Stimulated activated CD8-positive, alpha-beta memory T cell treated with anti-CD3 and anti-CD28 coated beads, Interleukin-7, amount 100 ng/mL, for 24 hours (primary cell): Measurements from ENCODE around the gene TNS1.

Experiments used
- DNase-seq: peaks from one replicate; pipeline ENCODE4 v3.0.0-alpha.2; 2020; ENCODE audit warnings: low read depth

TNS1 gene

GRCh38 chr2:217897091-217897715 lies 105.6 kb downstream of the TNS1 start:
- no peak for DNase-seq

- DNase-seq: no peak
Measured at GRCh38 chr2:217895070-217895635, 107.6 kb downstream of the TNS1 start.

GRCh38 chr2:217893440-217893839 lies 109.4 kb downstream of the TNS1 start:
- DNase-seq: no peak

DNA sequence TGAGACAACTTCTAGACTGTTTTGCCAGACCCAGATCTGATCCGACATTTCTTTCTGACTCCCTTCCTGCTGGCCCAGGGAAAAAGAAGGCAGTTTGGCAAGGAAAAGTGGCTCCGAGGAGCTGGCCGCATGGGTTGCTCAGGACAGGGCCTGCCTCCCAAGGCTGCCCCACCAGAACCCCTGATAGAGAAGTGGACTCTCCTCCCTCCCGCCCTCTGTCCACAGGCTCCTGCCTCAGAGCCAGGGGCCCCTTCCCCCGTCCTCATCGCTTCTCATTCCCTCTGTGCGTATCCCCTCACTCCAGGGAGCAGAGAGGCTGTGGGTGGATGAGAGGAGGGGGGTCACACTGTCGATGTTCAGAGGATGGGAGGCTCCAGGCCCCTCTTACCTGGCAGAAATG lies 110.2 kb downstream of the TNS1 start:
- DNase-seq: no peak

DNA sequence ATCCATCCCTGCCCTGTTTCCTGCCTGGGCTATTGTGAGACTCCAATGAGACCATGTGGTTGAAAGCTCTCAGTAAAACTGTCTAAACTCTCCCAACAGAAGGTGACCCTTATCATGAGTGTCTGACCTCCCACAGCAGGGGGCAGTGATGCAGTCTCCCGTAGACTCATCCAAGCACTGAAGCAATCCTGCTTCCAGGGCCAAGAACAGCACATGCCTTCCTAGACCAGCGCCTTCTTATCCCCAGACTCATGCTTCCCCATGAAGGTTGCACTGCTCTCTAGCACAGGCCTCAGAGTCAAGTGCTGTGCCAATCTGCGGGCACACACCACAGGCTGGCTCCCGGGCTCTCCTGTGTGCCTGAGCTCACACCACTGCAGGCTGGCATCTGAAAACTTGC lies 112.3 kb downstream of the TNS1 start:
- no peak for DNase-seq

DNA sequence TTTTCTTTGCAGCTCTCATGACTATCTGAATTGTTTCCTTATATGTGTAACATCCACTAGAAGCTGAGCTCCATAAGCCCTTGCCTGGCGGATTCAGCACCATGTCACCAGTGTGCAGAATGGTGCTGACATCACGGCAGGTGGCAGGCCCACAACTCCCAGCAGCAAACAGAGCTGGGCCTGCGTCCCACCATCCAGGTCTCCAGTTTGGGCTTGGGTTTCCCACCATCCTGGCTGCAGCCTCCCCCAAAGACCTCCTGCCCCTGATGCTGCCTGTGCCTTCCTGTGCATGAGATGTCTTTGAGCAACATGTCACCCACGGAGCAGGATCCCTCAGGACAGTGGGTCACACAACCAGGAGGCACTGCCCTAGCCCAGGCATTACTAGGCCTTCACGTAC lies 113.1 kb downstream of the TNS1 start:
- DNase-seq: no peak

GRCh38 chr2:217887841-217888701 lies 114.7 kb downstream of the TNS1 start:
- DNase-seq: no peak

DNA sequence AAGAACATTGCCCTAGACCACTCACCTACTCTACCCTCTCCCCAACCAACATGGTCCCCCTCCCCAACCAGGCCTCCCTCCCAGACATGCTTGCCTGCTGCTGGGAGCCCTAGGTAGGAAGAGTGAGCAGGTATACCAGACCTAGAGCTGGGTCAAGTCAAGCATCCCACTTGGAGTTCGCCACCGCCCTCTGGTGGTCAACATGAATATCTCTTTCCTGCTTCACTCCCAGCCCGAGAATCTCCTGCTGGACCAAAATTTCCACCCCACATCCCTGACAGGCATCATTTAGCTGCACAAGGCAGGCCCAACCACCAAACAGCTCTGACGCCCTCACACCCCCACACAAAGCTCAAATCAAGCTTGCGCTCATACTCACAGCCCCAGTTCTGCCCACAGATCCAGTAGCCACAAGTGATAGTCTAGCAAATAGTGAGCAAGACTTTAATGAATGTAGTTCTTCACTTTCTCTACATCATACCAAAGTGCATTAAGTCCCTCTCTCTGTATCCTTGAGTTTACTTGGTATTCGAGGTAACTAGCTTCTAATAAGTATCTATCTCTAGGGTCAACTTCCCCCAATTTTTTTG lies 116.0 kb downstream of the TNS1 start:
- peak; percentile 28 for DNase-seq

- no peak for DNase-seq
Measured at GRCh38 chr2:217886091-217886490, 116.7 kb downstream of the TNS1 start.

DNA sequence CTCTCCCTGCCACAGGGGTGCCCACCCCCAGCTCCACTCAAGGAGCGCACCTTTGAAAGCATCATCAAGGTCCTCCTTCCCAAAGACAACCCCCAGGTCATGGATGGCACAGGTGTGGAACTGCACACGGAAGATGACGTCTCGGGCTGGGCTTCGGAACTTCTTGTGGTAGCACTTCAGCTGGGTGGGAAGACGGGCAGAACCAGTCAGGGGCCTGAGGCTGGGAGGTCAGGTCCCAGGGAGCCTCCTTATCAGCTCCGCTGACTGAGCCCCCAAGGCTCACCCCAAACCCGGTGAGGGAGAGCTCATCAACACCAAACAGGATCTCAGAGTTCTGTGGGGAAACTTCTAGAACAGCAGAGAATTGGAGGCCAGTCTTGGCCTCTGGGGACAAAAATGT lies 117.8 kb downstream of the TNS1 start:
- no peak for DNase-seq

DNA sequence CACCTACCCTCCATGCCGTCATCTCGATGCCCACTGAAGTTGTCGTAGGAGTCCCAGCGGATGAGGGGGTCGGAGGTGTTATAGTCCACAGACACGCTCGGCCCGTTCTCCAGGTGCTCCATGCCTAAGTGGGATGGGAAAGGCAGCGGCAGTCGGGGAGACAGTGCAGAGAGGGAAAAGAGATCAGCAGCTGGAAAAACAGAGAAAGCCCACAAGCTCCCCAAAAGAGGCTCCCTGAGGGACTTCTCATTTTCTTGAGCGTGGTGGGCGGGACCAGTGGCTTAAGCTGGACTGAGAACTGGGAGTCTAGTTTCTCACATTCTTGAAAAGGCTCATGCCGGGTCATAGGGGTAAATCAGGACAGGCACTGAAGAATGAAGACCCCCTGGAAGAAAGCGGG lies 121.9 kb downstream of the TNS1 start:
- DNase-seq: no peak

GRCh38 chr2:217880287-217880889 lies 122.4 kb downstream of the TNS1 start:
- DNase-seq: no peak

DNA sequence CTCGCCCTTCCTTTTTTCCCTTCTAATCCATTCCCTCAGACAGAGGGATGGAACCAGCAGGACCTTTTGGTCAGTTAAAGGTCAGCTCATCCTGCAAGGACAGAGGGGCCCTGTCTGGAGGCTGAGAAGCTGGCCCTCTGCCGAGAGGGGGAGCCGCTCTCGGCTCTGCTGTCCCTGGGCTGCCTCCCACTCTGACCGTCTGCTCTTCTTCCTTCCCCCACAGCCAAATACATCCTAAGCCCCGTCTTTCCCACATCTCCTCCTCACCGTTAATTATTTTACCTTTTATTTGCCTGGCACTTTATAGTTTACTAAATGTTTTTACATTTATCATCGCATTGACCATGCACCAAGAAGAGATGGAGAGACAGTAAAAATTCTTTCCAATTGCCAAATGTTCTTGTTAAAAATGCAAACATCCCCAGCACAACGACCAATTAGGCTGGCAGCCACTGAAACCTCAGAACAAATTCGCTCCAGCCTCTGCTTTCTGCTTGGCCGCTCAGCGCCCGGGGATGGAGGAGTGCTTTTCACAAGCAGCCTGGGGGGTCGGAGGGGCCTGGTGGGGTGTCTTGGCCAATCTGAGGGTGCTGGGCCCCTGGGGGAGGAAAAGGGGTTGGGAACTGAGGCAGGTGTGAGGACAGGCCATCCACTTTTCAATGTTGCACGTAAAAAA lies 123.7 kb downstream of the TNS1 start:
- DNase-seq: no peak

DNA sequence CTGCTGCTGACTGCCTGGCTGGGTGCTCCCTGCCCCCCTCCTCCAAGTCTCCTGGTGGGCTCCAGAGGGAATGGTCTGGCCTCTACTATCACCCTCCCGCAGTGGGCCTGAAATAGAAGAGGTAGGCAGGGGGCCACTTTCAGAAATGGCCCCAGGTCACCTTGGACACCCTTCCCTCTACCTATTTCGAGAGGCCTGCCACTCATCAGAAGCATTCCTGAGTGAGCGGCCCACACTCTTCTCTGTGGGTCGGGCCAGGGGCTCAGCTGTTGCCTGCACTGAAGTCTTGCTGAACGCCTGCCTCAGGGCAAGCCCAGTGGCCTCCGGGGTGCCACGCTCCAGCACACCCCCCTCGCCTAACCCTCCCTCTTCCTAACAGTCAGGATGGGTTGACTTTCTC lies 124.9 kb downstream of the TNS1 start:
- no peak for DNase-seq

DNA sequence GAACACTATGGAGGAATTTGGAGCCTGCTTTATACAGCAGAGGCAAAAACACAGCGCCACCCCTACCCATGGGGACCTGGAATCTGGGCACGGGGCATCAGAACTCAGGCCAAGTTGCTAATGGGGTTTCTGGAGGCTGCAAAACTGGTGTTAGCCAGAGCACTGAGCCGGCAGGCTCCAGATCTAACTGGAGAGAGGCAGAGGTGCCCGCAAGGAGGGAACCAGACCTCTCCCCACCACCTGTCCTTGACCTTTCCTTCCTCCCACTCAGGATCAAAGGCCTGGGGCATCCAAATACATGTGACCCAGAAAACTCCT lies 126.6 kb downstream of the TNS1 start:
- no peak for DNase-seq

GRCh38 chr2:217875556-217876252 lies 127.1 kb downstream of the TNS1 start:
- DNase-seq: no peak

DNA sequence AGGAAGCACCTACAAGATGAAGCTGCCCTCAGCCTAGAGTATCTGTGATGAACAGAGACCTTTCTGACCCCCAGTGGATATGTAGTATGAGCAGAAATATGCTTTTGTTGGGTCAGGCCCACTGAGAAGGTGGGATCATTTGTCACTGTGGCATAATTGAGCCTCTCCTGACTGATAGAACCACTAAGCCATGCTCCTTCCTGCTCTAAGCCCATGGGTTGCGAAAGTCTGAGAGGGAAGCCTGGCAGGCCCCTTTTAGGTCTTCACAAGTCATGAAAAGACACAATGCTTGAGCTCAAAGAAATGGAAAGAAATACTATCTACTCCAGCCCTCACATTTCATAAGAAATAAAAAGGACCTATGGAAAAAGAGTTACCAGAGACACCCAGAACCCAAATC lies 127.7 kb downstream of the TNS1 start:
- no peak for DNase-seq

DNA sequence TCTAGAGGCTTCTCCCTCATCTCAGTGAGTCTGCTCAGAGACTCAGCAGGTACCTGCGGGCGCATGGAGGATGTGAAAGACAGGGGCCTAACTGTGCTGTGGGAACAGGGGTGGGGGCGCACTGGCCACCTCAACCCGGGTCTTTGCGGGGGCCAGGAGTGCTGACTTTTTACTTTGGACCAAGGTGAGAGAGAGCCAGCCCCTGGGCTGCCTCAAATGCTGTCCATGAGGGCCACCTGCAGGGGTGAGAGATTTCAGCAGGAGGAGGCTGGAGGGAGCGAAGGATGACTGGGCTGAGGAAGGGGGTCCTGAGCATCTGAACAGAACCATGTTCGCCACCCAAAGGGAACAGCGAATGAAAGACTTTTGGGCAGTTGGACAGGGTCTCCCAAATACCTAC lies 129.4 kb downstream of the TNS1 start:
- no peak for DNase-seq

- DNase-seq: no peak
Measured at GRCh38 chr2:217872319-217872718, 130.5 kb downstream of the TNS1 start.

- DNase-seq: no peak
Measured at GRCh38 chr2:217870528-217871011, 132.2 kb downstream of the TNS1 start.

DNA sequence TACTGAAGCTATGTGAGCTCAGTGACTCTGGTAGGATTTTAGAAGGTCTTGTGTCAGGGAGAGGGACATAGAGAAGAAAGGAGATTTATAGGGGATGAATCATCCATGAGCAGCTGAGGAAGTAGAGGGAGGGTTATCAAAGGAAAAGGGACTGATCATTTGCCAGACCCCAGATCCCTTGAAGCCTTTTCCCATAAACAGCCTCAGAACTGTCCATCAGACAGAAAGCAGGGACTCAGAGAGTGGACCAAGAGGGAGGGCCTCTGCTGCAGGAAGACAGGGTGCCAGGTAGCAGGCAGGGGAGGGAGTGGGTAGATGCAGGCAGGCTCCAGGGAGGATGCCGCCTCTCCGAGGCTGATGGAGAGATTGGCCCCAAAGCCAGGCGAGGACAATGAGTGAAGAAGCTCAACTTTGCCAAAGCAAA lies 133.9 kb downstream of the TNS1 start:
- no peak for DNase-seq
